Measurements from ENCODE around the gene SHOC2.

The SHOC2 gene

DNA sequence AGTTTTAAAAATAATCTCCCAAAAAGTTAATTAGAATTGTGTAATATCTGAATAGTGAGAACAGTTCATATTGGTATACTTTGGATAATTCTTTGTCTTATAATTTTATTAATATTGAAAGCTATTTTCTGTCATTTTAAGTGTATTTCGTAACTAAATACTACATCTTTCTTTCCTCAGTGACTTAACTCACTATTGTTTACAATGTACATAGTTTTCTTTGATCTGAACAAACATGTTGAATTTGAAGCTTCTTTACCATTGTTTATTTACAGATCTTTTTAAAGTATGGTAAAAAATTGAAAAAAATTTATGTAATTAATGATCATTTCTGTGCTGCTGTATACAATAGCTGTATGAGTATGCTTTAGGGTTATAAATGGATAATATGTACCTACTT, 42.6 kb upstream of the SHOC2 start:
- Histone ChIP-seq H2BK15ac (ENCODE audit: low read depth, poor library complexity, severe bottlenecking) (no peak overlapping the region), H4K8ac (ENCODE audit: low read length) (no peak overlapping the region), H3K9ac (ENCODE audit: low read length) (no peak overlapping the region), H4K91ac (ENCODE audit: low read length) (no peak overlapping the region), H3K23ac (ENCODE audit: low read length in 2 of 2) (no peak overlapping the region), H2BK120ac (ENCODE audit: low read depth, low read length) (no peak overlapping the region), H3K4me2 (ENCODE audit: low read length, poor library complexity, severe bottlenecking) (no peak overlapping the region), H3K4ac (ENCODE audit: low read depth in 1 of 2, low read length in 2 of 2) (no peak overlapping the region), H3K36me3 (ENCODE audit: control insufficient read depth in 1 of 2, insufficient read depth in 2 of 2, low read depth in 1 of 2, low read length in 2 of 2) (peaks cover 6 to 64% of the 10 kb centered on the region in 2 experiments), H2BK12ac (ENCODE audit: low read length in 2 of 2) (no peak overlapping the region), H3K4me3 (ENCODE audit: insufficient read depth in 1 of 2, low read depth in 1 of 2, low read length in 2 of 2) (no peak overlapping the region), H3K27me3 (ENCODE audit: control insufficient read depth in 1 of 2, insufficient read depth in 1 of 2, low read length in 2 of 2) (no peaks in the 10 kb centered on the region), H2BK5ac (ENCODE audit: low read depth, low read length, poor library complexity, severe bottlenecking) (no peak overlapping the region), H3K4me1 (ENCODE audit: control insufficient read depth, insufficient read depth, low read depth, low read length) (peaks cover 2% of the 10 kb centered on the region), H3K79me1 (replicated peaks; ENCODE audit: low read length, poor library complexity, severe bottlenecking) (peaks cover 6% of the 10 kb centered on the region), H3K14ac (ENCODE audit: low read length in 2 of 2) (no peak overlapping the region), H2AK5ac (ENCODE audit: low read length, severe bottlenecking) (no peak overlapping the region), H3K9me3 (ENCODE audit: control insufficient read depth, low read length) (no peaks in the 10 kb centered on the region), H2AFZ (ENCODE audit: low read depth, low read length) (no peak overlapping the region), H3K18ac (ENCODE audit: low read depth in 1 of 2, low read length in 2 of 2) (no peak overlapping the region), H3K27ac (ENCODE audit: low read length, poor library complexity, severe bottlenecking) (no peak overlapping the region)
- no CpG with 5 or more reads among the region's 1 CpG for WGBS
- no peak for DNase-seq

DNA sequence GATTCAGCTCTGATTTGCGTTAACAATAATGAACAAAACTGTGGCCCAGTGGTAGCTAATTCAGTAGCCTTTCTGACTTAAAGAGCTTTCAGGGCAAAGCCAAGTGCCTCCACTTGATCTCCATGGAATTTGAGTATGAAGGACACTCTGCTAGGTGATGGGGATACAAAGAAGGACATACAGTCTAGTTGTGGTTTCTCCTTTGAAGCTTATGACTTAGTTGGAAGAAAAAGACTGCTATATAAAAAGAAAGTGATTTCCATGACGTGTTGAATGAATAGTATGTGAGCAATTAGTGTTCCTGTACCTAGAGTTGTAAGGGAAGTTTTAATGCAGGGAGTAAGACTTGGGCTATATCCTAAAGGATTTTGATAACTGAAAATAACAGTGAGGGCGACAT, 39.4 kb upstream of the SHOC2 start:
- peaks cover 6 to 96% of the 10 kb centered on the region in 2 experiments for H3K36me3 ChIP-seq (ENCODE audit: control insufficient read depth in 1 of 2, insufficient read depth in 2 of 2, low read depth in 1 of 2, low read length in 2 of 2)
- no peaks in the 10 kb centered on the region for H3K9me3 ChIP-seq (ENCODE audit: control insufficient read depth, low read length)
- peaks cover 3% of the 10 kb centered on the region for H3K4me1 ChIP-seq (ENCODE audit: control insufficient read depth, insufficient read depth, low read depth, low read length)
- no peak overlapping the region for H2BK5ac ChIP-seq (ENCODE audit: low read depth, low read length, poor library complexity, severe bottlenecking)
- H2BK15ac ChIP-seq (ENCODE audit: low read depth, poor library complexity, severe bottlenecking) = no peak overlapping the region
- H3K23ac ChIP-seq (ENCODE audit: low read length in 2 of 2) = no peak overlapping the region
- H4K91ac ChIP-seq (ENCODE audit: low read length) = no peak overlapping the region
- H3K27ac ChIP-seq (ENCODE audit: low read length, poor library complexity, severe bottlenecking) = no peak overlapping the region
- no peak overlapping the region for H2BK120ac ChIP-seq (ENCODE audit: low read depth, low read length)
- no peak overlapping the region for H3K9ac ChIP-seq (ENCODE audit: low read length)
- no peak overlapping the region for H3K4me3 ChIP-seq (ENCODE audit: insufficient read depth in 1 of 2, low read depth in 1 of 2, low read length in 2 of 2)
- no peak overlapping the region for H2AFZ ChIP-seq (ENCODE audit: low read depth, low read length)
- peaks cover 6% of the 10 kb centered on the region for H3K79me1 ChIP-seq (replicated peaks; ENCODE audit: low read length, poor library complexity, severe bottlenecking)
- H2AK5ac ChIP-seq (ENCODE audit: low read length, severe bottlenecking) = no peak overlapping the region
- H3K14ac ChIP-seq (ENCODE audit: low read length in 2 of 2) = no peak overlapping the region
- no peak overlapping the region for H3K18ac ChIP-seq (ENCODE audit: low read depth in 1 of 2, low read length in 2 of 2)
- H3K4me2 ChIP-seq (ENCODE audit: low read length, poor library complexity, severe bottlenecking) = no peak overlapping the region
- H3K4ac ChIP-seq (ENCODE audit: low read depth in 1 of 2, low read length in 2 of 2) = no peak overlapping the region
- no peaks in the 10 kb centered on the region for H3K27me3 ChIP-seq (ENCODE audit: control insufficient read depth in 1 of 2, insufficient read depth in 1 of 2, low read length in 2 of 2)
- WGBS = 91% methylated on average over 3 of the region's 3 CpGs
- H4K8ac ChIP-seq (ENCODE audit: low read length) = no peak overlapping the region
- DNase-seq = no peak
- H2BK12ac ChIP-seq (ENCODE audit: low read length in 2 of 2) = no peak overlapping the region

DNA sequence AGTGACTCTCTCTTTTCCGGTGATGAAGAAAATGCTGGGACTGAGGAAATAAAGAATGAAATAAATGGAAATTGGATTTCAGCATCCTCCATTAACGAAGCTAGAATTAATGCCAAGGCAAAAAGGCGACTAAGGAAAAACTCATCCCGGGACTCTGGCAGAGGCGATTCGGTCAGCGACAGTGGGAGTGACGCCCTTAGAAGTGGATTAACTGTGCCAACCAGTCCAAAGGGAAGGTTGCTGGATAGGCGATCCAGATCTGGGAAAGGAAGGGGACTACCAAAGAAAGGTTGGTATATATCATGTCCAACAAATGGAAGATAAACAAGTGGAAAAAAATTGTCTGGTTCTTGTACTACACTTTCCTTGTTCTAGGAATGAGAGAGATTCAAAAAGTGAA, 38.2 kb upstream of the SHOC2 start:
- Histone ChIP-seq H3K4me1 (ENCODE audit: control insufficient read depth, insufficient read depth, low read depth, low read length) (peaks cover 2% of the 10 kb centered on the region), H3K9ac (ENCODE audit: low read length) (peak overlapping the region; percentile 28), H3K27me3 (ENCODE audit: control insufficient read depth in 1 of 2, insufficient read depth in 1 of 2, low read length in 2 of 2) (no peaks in the 10 kb centered on the region)

DNA sequence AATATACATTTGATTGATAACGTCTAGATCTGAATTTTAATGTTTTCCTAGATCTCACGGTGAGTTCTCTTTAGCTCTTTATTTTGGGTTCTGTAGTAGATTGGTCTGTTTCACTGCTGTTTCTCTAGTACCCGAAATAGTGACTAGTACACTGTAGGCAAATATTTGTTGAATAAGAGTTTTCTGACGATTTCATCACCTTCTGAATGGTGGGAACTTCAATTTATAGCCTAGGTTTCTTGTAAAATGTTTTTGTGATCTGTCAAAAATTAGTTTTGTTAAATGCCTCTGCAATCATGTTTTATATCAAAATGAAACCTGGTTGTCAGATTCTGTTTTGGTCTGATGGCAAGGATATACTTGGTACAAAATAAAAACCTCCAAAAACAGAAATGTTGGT, 37.5 kb upstream of the SHOC2 start:
- Histone ChIP-seq H3K27ac (ENCODE audit: low read length, poor library complexity, severe bottlenecking) (no peak overlapping the region), H4K91ac (ENCODE audit: low read length) (no peak overlapping the region), H3K14ac (ENCODE audit: low read length in 2 of 2) (no peak overlapping the region), H2AK5ac (ENCODE audit: low read length, severe bottlenecking) (no peak overlapping the region), H3K36me3 (ENCODE audit: control insufficient read depth in 1 of 2, insufficient read depth in 2 of 2, low read depth in 1 of 2, low read length in 2 of 2) (peaks cover 6 to 99% of the 10 kb centered on the region in 2 experiments), H3K9me3 (ENCODE audit: control insufficient read depth, low read length) (no peaks in the 10 kb centered on the region), H3K4me3 (ENCODE audit: insufficient read depth in 1 of 2, low read depth in 1 of 2, low read length in 2 of 2) (no peak overlapping the region), H3K18ac (ENCODE audit: low read depth in 1 of 2, low read length in 2 of 2) (no peak overlapping the region), H3K27me3 (ENCODE audit: control insufficient read depth in 1 of 2, insufficient read depth in 1 of 2, low read length in 2 of 2) (no peaks in the 10 kb centered on the region), H2BK120ac (ENCODE audit: low read depth, low read length) (no peak overlapping the region), H4K8ac (ENCODE audit: low read length) (no peak overlapping the region), H2BK15ac (ENCODE audit: low read depth, poor library complexity, severe bottlenecking) (no peak overlapping the region), H3K4me2 (ENCODE audit: low read length, poor library complexity, severe bottlenecking) (no peak overlapping the region), H2AFZ (ENCODE audit: low read depth, low read length) (no peak overlapping the region), H3K79me1 (replicated peaks; ENCODE audit: low read length, poor library complexity, severe bottlenecking) (peaks cover 4% of the 10 kb centered on the region), H3K9ac (ENCODE audit: low read length) (peak overlapping the region; percentile 28), H2BK5ac (ENCODE audit: low read depth, low read length, poor library complexity, severe bottlenecking) (no peak overlapping the region), H2BK12ac (ENCODE audit: low read length in 2 of 2) (no peak overlapping the region), H3K23ac (ENCODE audit: low read length in 2 of 2) (no peak overlapping the region), H3K4me1 (ENCODE audit: control insufficient read depth, insufficient read depth, low read depth, low read length) (peaks cover 2% of the 10 kb centered on the region), H3K4ac (ENCODE audit: low read depth in 1 of 2, low read length in 2 of 2) (no peak overlapping the region)
- WGBS = 98% methylated on average over 4 of the region's 4 CpGs
- DNase-seq = no peak

More for the DNA sequence above, 38.2 kb upstream of the SHOC2 start:
- Histone ChIP-seq H3K4me2 (ENCODE audit: low read length, poor library complexity, severe bottlenecking) (no peak overlapping the region), H3K36me3 (ENCODE audit: control insufficient read depth in 1 of 2, insufficient read depth in 2 of 2, low read depth in 1 of 2, low read length in 2 of 2) (peaks cover 6 to 99% of the 10 kb centered on the region in 2 experiments), H4K91ac (ENCODE audit: low read length) (no peak overlapping the region), H3K79me1 (replicated peaks; ENCODE audit: low read length, poor library complexity, severe bottlenecking) (peaks cover 4% of the 10 kb centered on the region), H3K14ac (ENCODE audit: low read length in 2 of 2) (no peak overlapping the region), H3K18ac (ENCODE audit: low read depth in 1 of 2, low read length in 2 of 2) (no peak overlapping the region), H3K23ac (ENCODE audit: low read length in 2 of 2) (no peak overlapping the region), H2AK5ac (ENCODE audit: low read length, severe bottlenecking) (no peak overlapping the region), H2BK120ac (ENCODE audit: low read depth, low read length) (no peak overlapping the region), H4K8ac (ENCODE audit: low read length) (no peak overlapping the region), H3K4me3 (ENCODE audit: insufficient read depth in 1 of 2, low read depth in 1 of 2, low read length in 2 of 2) (no peak overlapping the region), H2AFZ (ENCODE audit: low read depth, low read length) (no peak overlapping the region), H2BK12ac (ENCODE audit: low read length in 2 of 2) (no peak overlapping the region), H2BK5ac (ENCODE audit: low read depth, low read length, poor library complexity, severe bottlenecking) (no peak overlapping the region), H3K4ac (ENCODE audit: low read depth in 1 of 2, low read length in 2 of 2) (no peak overlapping the region), H3K9me3 (ENCODE audit: control insufficient read depth, low read length) (no peaks in the 10 kb centered on the region), H2BK15ac (ENCODE audit: low read depth, poor library complexity, severe bottlenecking) (no peak overlapping the region), H3K27ac (ENCODE audit: low read length, poor library complexity, severe bottlenecking) (no peak overlapping the region)
- 95% methylated on average over 9 of the region's 9 CpGs for WGBS
- no peak for DNase-seq

Measured in mesenchymal stem cell (in vitro differentiated cells and primary cell).